ENCODE data around the gene DOHH.
"Not testable (repeated sequence)": the region's sequence is repeated elsewhere in the genome, so short reads cannot be mapped to it uniquely, and the experiment has no call there.

The DOHH gene

GRCh38 chr19:3509566-3509989, 9.1 kb upstream of the DOHH start:
- H3K9me3 Mint-ChIP-seq: no peaks in the 10 kb centered on the region
- TF ChIP-seq, protein P1, sequence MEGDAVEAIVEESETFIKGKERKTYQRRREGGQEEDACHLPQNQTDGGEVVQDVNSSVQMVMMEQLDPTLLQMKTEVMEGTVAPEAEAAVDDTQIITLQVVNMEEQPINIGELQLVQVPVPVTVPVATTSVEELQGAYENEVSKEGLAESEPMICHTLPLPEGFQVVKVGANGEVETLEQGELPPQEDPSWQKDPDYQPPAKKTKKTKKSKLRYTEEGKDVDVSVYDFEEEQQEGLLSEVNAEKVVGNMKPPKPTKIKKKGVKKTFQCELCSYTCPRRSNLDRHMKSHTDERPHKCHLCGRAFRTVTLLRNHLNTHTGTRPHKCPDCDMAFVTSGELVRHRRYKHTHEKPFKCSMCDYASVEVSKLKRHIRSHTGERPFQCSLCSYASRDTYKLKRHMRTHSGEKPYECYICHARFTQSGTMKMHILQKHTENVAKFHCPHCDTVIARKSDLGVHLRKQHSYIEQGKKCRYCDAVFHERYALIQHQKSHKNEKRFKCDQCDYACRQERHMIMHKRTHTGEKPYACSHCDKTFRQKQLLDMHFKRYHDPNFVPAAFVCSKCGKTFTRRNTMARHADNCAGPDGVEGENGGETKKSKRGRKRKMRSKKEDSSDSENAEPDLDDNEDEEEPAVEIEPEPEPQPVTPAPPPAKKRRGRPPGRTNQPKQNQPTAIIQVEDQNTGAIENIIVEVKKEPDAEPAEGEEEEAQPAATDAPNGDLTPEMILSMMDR (IDR thresholded peaks at IDR 0.05): no peak
- H3K4me3 Mint-ChIP-seq: peak overlapping the region; percentile 64
- H3K4me1 Mint-ChIP-seq: peaks cover 74% of the 10 kb centered on the region
- H3K36me3 Mint-ChIP-seq (ENCODE audit: low read depth): peaks cover 13% of the 10 kb centered on the region
- peak overlapping the region; percentile 39 for H3K27ac Mint-ChIP-seq
- no peak for DNase-seq
- peaks cover 3% of the 10 kb centered on the region for H3K27me3 Mint-ChIP-seq (ENCODE audit: low read depth, poor library complexity)

DNA sequence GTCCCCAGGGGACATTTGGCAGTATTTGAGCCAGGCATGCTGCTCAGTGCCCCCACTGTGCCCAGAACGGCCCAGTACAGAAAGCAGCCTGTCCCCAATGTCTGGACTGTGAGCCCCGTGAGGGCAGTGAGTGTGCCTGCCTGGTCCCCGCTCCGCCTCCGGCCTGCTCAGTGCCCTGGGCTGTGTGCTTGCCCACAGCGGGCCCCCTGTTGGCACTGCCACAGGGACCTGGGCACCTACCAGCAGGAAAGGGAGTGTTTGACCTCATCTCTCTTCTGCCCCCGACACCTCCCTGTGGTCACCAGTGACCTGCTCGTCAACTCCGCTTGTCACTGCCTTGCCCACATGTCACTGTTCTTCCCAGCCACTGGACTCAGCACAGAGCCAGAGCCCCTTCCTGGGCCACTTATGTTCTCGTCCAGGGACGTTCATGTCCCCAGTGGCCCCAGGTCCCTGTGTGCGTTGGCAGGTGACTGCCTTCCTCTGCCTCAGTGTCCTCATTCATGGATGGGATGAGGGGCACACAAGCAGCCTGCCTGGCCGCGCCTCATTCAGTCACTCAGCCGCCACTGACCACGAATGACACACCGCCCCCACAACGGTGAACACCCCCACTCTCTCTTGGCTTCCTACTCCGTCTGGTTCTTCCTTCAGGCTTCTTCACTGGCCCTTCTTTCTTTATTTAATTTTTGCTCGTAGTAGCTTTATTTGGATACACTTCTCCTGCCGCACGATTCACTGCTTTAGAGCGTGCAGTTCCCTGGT, 8.5 kb upstream of the DOHH start:
- Mint-ChIP-seq H3K9me3 (no peaks in the 10 kb centered on the region), H3K4me1 (peaks cover 70% of the 10 kb centered on the region), H3K4me3 (peak overlapping the region; percentile 93), H3K27ac (no peak overlapping the region), H3K27me3 (ENCODE audit: low read depth, poor library complexity) (peaks cover 3% of the 10 kb centered on the region), H3K36me3 (ENCODE audit: low read depth) (peaks cover 13% of the 10 kb centered on the region)
- TF ChIP-seq, protein P1 (IDR thresholded peaks at IDR 0.05): no peak
- no peak for DNase-seq

- DNase-seq; H3K27me3 Mint-ChIP-seq (ENCODE audit: low read depth, poor library complexity): not testable (repeated sequence)
- peak overlapping the region; percentile 66 for H3K27ac Mint-ChIP-seq
Observed at GRCh38 chr19:3508121-3508661, 7.7 kb upstream of the DOHH start.

DNA sequence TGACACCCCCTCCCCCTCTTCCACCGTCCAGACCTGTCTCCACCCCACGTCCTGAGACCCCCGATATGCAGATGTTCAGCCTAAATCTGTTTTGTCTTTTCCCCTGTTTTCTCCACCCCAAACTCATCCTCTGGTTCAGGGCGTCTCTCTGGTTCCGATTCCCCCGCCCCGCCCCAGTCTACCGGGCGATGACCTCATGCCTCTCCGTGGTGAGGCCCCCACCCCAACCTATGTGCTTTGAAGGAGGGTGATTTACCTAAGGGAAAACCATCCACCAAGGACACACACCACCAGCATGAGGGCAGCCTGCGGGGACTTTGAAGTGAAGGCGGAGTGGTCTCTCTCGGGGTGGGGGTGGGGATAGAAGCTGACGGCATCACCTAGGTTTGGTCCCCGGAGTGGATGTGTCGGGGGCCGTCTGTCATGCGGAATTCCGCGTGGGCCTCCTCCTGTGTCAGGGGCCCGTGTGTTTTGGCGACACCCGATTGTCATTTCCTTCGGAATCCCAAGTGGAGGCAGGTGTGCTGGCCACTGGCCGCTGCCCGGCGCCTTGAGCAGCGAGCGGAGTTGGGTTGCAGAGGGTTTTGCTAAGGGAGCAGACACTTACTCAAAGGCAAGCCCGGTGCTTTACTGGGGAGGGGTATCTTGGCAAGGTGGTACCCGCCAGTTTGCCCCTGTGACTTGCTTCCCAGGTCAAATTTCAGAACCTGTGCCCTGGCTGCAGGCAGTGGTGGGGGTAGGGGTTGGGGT, 7.1 kb upstream of the DOHH start:
- Mint-ChIP-seq H3K36me3 (ENCODE audit: low read depth) (peaks cover 13% of the 10 kb centered on the region), H3K4me1 (peaks cover 62% of the 10 kb centered on the region), H3K27me3 (ENCODE audit: low read depth, poor library complexity) (peaks cover 3% of the 10 kb centered on the region), H3K4me3 (peak overlapping the region; percentile 93), H3K27ac (peak overlapping the region; percentile 62), H3K9me3 (no peaks in the 10 kb centered on the region)
- TF ChIP-seq, protein P1 (IDR thresholded peaks at IDR 0.05): no peak
- DNase-seq: peak; percentile 43

More at GRCh38 chr19:3508121-3508661, 7.7 kb upstream of the DOHH start:
- Mint-ChIP-seq H3K4me1 (peaks cover 66% of the 10 kb centered on the region), H3K4me3 (peak overlapping the region; percentile 93), H3K36me3 (ENCODE audit: low read depth) (peaks cover 13% of the 10 kb centered on the region)
- not testable (repeated sequence) for H3K9me3 Mint-ChIP-seq

DNA sequence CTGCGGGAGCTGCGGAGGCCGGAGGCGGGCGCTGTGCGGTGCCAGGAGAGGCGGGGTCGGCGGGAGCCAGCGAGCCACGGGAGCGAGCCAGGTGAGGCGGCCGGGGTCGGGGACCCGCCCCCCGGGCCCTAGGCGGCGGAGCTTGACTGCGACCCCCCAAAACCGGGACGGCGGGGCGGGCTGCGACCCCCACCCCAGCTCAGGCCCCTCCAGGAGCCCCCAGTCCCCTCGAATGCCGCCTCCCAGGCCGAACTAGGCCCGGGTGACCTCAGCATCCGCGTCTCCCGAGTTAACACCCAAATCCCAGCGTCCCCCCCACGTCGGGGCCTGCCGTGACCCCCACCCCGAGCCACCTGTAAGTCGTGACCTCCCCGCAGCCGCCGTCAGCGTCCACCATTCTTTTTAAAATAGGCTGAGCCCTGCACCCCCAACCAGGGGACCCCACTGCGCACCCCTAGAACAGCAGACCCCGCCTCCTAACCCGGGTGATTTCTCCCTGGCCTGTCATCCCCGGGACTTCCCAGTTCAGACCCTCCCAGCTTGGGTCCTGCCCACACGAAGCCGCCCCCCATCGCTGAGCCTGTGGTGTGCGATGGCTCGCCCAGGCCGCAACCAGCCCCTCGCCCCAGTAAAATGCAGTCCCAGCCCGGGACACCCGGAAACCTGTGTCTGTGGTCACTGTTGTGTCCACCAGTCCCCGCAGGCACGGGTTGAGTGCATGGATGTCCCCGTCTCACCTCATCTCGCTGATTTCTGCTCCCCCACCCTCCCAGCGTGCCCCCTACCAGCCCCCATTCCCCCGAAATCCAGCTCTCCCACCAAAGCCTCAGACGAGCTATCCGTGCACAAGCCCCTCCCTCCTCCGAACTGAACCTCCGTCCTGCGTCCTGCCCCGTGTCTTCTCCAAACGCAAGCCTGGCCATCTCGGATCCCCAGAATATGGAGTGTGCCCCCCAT, 6.2 kb upstream of the DOHH start:
- TF ChIP-seq, protein P1 (IDR thresholded peaks at IDR 0.05): no peak
- peak; percentile 46 for DNase-seq
- Mint-ChIP-seq H3K4me1 (peaks cover 53% of the 10 kb centered on the region), H3K27ac (peak overlapping the region; percentile 62), H3K27me3 (ENCODE audit: low read depth, poor library complexity) (peaks cover 3% of the 10 kb centered on the region), H3K36me3 (ENCODE audit: low read depth) (peaks cover 13% of the 10 kb centered on the region), H3K4me3 (peak overlapping the region; percentile 93), H3K9me3 (no peaks in the 10 kb centered on the region)

All from nephron progenitor cell (in vitro differentiated cells).